KBM-7 (cell line): Measurements from ENCODE around the gene NDUFS1.
A peak's percentile ranks its signal among the peaks of the same experiment; 100 is the strongest.
"Not testable (repeated sequence)": the region's sequence is repeated elsewhere in the genome, so short reads cannot be mapped to it uniquely, and the experiment has no call there.

Source experiments
- DNase-seq: peaks from one replicate; pipeline ENCODE4 v3.0.0-alpha.2; 2015
- in situ Hi-C: fragments of 300-500 bp; cut with MboI; formaldehyde crosslinking; loops from 2 replicates; pipeline ENCODE4 v1.14.3; 2020; ENCODE audit warnings: low sequenced_read_pairs, low pct_unique_long_range_greater_than_20kb, mixed read lengths

Gene NDUFS1

DNA sequence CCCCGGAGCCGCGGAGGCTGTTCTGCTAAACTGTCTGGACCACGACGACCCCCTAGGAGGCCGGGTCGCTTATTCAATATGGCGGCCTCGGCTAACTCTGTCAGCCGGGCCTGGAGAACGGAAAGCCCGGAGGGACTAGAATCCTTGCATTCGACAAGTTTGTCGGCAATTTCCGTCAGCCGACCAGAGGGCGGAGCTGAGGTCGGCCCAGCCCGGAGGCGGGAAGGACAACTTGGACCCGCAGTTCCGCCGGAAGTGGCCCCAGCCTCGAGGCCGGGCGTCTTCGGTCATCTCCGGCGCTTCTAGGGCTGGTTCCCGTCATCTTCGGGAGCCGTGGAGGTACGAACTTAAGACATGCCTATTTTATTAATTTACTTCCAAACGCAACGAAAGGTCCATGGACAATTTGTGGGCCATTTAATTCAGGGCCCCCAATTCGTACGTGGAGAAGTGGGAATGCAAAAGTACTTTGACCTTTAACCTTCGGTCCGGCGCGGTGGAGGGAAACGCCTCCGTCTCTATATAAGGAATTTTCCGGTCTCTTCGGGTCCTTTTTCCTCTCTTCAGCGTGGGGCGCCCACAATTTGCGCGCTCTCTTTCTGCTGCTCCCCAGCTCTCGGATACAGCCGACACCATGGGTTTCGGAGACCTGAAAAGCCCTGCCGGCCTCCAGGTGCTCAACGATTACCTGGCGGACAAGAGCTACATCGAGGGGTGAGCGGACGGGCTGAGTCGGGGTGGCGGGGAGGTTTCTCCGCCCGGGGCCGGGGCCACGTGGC, at the start of gene NDUFS1, which contains the start of gene EEF1B2:
NDUFS1 (minus strand) TSS at position 99 of the 779 bp plus-strand sequence. CDS start 5,766 bp downstream, outside the sequence.
EEF1B2 (plus strand) TSS at position 550 of the 779 bp plus-strand sequence; CDS start at position 635, 85 bp downstream.
- DNase-seq: peak; percentile 97
- in situ Hi-C loops: no loop called here

DNA sequence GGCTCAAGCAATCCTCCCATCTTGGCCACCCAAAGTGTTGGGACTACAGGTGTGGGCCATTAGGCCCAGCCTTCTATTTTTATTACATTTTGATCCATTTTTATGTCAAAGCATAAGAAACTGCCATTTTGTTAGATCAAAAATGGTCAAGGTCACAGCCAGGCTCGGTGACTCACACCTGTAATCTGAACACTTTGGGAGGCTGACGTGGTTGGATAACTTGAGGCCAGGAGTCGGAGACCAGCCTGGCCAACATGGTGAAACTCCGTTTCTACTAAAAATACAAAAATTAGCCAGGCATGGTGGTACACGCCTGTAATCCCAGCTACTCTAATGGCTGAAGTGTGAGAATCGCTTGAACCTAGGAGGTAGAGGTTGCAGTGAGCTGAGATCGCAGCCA, 49.7 kb upstream of the NDUFS1 start:
- in situ Hi-C loops: no loop called here
- no peak for DNase-seq

DNA sequence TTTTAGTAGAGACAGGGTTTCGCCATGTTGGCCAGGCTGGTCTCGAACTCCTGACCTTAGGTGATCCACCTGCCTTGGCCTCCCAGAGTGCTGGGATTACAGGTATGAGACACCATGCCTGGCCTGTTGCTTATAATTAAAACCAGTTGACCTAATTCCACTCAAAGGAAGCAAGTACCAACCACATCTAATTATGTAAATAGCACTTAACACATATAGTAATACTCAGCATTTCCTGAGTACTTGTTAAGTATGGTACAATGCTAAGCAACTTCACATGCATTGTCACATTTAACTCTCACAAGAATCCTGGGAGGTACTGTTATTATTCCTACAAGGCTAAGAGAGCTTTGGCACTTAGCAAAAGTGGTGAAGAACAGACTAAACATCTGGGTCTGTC, 48.1 kb upstream of the NDUFS1 start:
- in situ Hi-C loops, DNase-seq: not testable (repeated sequence)

DNA sequence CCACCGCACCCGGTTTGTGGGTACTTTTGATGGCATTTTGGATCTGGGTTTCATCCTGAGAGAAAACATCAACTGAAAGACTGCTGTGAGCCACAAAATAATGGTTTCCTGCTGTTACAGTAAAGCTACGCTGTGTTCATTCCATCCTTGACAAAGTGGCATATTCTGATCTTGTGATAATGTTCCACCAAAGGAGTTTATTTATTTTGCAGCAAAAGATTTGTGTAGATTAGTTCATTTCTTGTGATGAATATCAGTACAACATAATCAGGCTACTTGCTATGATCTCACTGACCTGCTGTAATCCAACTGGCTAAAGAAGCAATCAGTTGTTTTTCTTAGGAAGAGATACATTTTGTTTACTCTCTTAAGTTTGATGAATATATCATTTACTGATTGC, 45.5 kb upstream of the NDUFS1 start:
- in situ Hi-C loops: no loop called here
- no peak for DNase-seq

DNA sequence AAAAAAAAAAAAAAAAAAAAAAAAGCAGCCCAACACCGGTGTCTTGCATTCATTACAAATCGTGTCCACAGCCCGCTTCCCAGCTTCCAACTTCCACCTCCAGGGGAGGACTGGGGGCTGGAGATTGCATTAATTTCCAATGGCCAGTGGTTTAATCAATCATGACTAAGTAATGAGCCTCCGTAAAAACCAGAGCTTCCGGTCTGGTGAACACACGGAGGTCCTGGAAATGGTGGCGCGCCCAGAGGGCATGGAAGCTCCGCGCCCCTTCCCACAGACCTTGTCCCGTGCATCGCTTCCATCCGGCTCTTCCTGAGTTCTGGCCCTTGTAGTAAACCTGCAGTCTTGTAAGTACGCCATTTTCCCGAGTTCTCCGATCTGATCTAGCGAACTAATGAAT, 44.1 kb upstream of the NDUFS1 start:
- DNase-seq: no peak
- in situ Hi-C loops: no loop called here

DNA sequence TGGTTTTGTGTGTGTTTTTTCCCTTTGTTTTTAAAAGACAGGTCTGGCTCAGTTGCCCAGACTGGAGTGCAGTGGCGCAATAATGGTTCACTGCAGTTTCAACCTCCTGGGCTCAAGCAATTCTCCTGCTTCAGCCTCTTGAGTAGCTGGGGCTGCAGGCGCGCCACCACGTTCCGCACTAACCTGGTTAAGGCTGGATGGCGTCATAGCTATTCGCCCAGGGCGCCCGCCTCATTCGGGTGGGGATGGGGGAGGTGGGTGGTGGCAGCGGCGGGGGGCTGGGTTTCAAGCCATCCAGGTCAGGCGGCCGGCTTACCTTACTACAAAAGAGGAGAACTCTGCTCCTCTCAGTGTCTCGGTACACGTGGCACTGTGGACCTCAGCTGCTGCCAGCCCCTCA, 43.2 kb upstream of the NDUFS1 start:
- in situ Hi-C loops: no loop called here
- DNase-seq: no peak

DNA sequence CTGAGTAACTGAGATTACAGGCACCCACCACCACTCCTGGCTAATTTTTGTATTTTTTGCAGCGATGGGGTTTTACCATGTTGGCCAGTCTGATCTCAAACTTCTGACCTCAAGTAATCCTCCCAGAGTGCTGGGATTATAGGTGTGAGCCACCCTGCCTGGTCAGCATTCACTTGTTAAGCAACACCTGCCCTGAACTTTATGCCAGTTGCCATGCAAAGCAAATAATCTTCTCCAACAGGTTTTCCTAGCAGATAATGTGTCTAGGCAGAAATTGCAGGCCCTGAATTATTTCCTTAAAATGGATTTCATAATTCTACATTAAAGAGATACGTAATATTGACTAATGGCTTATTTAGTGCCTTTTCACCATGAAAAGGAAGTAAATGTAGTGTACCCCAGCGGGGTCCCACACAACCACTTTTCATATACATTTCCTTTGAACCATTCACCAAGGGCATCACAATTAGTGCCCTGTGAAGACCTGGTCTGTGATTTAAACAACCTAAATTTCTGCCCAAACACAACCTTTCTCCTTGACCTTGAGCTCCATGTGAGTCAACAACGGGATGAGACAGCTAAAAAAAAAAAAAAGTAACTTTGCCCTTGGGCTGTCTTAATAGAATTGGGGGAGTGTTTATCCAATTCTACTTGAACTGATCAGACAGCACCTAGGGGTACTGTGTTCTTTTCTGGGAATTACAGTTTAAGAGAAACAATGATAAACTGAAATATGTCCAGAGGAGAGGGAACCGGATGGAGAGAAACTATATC, 42.0 kb upstream of the NDUFS1 start:
- no peak for DNase-seq
- in situ Hi-C loops: no loop called here

DNA sequence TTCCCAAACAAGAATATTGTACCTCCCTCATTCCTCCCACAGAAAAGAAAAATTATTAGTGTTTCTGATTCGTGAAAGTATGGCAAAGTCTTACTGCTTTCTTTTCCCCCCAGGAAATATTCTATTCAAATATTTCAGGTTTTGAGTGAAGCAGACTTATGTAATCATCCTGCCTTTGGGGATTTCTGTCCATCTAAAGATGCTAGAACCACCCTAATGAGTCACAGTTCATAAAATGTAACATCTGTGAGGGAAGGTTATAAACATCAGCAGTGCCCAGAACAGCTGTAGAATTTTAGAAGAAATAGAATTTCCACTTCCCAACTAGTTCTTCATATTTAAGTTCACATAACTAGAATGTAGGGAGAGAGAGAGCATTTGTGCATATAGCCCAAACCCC, 39.4 kb upstream of the NDUFS1 start:
- no peak for DNase-seq

DNA sequence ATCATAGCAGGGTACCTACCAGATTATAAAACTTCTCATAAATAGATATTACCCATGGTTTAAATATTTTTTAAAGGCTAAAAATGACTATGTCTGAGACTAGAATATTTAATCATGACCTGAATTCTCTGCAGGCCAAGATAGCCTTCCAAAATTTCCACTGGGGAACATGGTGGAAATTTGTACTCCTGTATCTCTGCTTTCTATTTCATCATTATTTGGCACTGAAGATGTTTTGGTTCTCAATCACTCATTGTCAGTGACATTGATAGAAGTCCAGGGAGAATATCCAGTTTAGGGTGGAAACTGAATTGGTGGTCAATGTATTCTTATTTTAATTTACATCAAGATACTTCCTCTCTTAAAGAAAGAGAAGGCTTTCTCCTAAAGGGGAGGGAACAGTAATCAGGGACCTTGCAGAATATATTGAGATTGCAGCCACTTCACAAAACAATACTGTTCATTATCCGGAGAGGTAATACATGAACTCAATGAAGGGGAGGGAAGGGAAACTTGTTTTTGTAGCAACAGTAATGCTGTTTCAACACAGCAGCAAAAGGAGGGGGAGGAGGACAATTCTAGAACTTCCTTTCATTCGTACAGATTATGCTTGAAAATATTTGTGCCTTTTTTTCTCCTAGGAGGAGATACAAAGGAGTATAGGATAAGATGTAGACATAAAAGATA, 34.6 kb upstream of the NDUFS1 start:
- DNase-seq: no peak
- in situ Hi-C loops: no loop called here

More for the DNA sequence above, 39.4 kb upstream of the NDUFS1 start:
- in situ Hi-C loops: no loop called here

DNA sequence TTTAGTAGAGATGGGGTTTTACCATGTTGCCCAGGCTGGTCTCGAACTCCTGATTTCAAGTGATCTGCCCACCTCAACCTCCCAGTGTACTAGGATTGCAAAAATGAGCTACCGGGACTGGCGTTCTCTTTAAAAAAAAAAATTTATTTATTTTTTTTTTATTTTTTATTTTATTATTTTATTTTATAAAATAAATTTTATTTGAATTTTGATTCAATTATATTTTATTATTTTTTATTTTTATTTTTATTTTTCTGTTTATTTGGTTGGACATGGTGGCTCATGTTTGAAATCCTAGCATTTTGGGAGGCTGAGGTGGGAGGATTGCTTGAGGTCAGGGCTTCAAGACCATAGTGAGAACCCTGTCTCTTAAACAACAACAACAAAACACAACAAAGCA, 32.9 kb upstream of the NDUFS1 start:
- in situ Hi-C loops: no loop called here
- DNase-seq: no peak

DNA sequence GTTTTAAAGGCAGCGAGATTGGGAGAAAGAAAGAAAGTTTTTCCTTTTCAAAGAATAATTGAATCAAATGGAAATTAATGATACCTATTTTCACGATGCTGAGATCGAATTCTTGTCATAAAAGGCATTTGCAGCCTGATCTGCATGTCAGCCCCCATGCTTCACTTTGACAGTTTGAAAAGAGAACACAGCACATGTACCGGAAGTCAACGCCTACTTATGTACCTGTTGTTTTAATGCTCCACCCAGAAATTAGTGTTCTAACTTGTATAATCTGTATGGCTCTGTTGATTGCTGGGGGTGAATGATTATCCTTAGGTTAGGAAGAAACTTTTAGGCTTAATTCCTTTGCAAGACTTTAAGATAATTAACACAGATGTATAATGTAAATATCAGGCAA, 31.4 kb upstream of the NDUFS1 start:
- no peak for DNase-seq
- in situ Hi-C loops: no loop called here

DNA sequence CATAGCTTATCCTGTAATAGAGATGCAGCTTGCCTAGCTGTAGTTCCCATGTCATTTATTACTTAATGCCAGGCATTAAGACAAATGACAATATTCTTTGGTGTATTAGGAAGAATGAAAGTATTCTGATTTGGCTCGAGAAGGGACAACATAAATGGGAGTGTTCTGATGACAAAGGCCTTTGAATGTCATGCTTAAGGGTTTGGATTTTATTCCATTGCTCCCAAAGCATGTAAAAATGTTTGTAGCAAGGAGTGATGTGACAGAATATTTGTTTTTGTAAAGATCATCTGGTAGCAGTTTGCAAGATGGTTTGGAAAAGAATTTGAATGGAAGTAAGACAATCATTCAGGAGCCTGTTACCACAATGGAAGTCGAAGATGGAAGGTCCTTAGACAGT, 30.9 kb upstream of the NDUFS1 start:
- no peak for DNase-seq
- in situ Hi-C loops: no loop called here

DNA sequence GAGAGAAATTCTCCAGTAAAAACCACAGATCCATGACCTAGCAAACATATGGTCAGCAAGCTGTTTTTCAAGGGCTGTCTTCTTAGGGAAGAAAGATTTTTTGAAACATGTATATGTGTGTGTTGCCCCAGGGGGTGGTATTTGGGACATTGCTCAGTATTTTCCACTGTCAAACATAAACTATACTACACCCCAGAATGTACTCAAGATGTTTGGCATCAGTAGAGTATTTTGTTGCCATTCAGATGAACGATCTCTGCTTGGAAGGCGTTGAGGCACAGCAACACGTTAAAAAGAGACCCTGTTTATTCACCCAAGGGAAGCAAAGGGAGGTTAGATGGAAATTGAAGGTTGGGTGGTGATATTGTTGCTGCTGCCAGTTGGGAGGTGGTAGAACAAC, 30.4 kb upstream of the NDUFS1 start:
- DNase-seq: no peak
- in situ Hi-C loops: no loop called here

DNA sequence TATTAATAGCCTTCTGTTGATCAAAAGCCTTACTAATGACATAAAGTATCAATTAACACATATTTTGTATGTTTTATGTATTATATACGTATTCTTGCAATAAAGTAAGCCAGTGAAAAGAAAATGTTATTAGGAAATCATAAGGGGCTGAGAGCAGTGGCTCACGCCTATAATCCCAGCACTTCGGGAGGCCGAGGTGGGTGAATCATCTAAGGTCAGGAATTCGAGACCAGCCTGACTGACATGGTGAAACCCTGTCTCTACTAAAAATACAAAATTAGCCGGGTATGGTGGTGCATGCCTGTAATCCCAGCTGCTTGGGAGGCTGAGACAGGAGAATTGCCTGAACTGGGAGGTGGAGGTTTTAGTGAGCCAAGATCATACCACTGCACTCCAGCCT, 22.3 kb upstream of the NDUFS1 start:
- in situ Hi-C loops: not testable (repeated sequence)

DNA sequence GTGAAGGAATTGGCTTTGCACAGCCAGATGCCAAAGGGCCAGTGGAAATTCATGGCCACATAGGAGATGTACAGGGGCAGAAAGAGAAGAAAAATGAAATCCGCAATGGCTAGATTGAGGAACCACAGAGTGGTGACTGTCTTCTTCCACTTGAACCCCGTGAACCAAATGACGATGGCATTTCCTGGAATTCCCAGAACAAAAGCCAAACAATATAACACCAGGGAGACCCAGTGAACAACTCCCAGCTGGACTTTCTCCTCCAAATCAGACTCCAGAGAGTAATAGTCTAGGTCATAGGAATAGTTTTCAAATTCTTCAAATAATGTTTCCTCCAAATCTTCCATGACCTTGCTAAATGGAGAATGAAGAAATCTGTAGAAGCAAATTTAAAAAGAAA, 17.7 kb upstream of the NDUFS1 start:
- DNase-seq: no peak
- in situ Hi-C loops: no loop called here

More for the DNA sequence above, 22.3 kb upstream of the NDUFS1 start:
- DNase-seq: not testable (repeated sequence)

DNA sequence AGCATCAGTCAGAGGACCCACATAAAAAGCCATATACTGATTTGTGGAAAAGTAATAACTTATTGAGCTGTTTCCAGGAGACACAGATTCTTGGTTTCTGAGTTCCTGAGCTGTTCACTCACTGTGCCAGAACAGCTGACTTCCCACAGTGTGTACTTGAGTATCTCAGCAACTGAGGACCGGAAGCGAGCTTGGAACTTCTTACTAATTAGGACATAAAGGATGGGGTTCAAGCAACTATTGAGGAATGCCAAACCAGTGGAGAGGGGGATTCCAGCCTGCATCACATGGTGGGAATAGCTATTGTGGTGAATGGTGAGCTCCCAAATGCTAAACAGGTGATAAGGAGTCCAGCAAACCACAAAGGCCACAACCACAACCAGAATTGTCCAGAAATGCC, 16.9 kb upstream of the NDUFS1 start:
- in situ Hi-C loops: no loop called here
- DNase-seq: no peak

DNA sequence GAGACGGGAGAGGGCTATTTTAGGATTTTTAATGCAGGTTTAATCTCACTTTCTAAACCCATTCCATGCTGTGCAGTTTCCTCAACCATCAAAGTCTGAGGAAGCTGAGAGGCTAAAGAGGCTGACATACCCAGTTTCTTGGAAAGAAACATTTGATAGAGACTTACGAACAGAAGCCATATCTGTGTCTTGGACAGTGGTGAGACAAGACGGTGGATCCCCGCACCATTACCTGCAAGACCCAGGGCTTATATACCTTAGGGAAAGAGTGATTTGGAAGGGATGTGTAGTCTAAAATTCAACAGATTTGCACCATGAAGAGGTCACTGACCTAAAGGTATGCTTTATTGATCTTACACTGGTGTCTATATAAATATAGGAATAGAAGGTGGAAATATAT, 13.9 kb upstream of the NDUFS1 start:
- DNase-seq: no peak
- in situ Hi-C loops: no loop called here

DNA sequence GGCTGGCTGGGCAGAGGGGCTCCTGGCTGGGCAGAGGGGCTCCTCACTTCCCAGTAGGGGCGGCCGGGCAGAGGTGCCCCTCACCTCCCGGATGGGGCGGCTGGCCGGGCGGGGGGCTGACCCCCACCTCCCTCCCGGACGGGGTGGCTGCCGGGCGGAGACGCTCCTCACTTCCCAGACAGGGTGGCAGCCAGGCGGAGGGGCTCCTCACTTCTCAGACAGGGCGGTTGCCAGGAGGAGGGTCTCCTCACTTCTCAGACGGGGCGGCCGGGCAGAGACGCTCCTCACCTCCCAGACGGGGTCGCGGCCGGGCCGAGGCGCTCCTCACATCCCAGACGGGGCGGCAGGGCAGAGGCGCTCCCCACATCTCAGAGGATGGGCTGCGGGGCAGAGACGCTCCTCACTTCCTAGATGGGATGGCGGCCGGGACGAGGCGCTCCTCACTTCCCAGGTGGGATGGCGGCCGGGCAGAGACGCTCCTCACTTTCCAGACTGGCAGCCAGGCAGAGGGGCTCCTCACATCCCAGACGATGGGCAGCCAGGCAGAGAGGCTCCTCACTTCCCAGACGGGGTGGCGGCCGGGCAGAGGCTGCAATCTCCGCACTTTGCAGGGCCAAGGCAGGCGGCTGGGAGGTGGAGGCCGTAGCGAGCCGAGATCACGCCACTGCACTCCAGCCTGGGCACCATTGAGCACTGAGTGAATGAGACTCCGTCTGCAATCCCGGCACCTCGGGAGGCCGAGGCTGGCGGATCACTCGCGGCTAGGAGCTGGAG, 12.6 kb upstream of the NDUFS1 start:
- DNase-seq, in situ Hi-C loops: not testable (repeated sequence)

DNA sequence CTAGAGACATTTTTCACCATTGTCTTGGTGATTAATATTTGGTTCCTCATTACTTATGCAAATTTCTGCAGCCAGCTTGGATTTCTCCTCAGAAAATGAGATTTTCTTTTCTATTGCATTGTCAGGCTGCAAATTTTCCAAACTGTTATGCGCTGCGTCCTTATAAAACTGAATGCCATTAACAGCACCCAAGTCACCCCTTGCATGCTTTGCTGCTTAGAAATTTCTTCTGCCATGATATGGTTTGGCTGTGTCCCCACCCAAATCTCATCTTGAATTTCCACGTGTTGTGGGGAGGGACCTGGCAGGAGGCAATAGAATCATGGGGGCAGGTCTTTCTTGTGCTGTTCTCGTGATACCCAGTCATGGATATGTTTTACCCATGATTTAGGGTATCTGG, 9.0 kb upstream of the NDUFS1 start:
- DNase-seq, in situ Hi-C loops: not testable (repeated sequence)
